A673 (cell line): ENCODE measurements around the gene SWSAP1. TPM values are rescaled to one million over a fixed set of nuclear protein-coding genes. Genes with fewer than 3 reads are reported as not detected.

ENCODE experiments used
- BruUV-seq: library from RNA; stranded (reverse); fragments of 400-500 nt; replicated peaks from 2 replicates; lab custom pipeline; 2021; lab: Mats Ljungman, UMichigan
- CTCF ChIA-PET: fragments of 300-600 bp; sonication (Branson Sonifier 250); formaldehyde crosslinking; loops from one replicate; lab custom pipeline; 2022; ENCODE audit warnings: antibody characterized with exemption; lab: Charles Lee
- POLR2A ChIA-PET: fragments of 300-600 bp; sonication (Branson Sonifier 250); formaldehyde crosslinking; loops from one replicate; lab custom pipeline; 2022; ENCODE audit warnings: antibody characterized with exemption; ENCODE audit not compliant: low non-redundant PET; lab: Charles Lee
- DNase-seq: peaks from one replicate; pipeline ENCODE4 v3.0.0-alpha.2; 2015; ENCODE audit warnings: low spot score
- H3K27ac ChIP-seq: fragments of 200-600 bp; sonication (generic); 2 replicates; pipeline ENCODE4 v1.5.1; 2016; ENCODE audit warnings: mixed run types, low read depth, mild to moderate bottlenecking, mixed read lengths, antibody characterized with exemption, low read length; ENCODE audit not compliant: poor library complexity, severe bottlenecking
- H3K27me3 ChIP-seq: fragments of 200-600 bp; sonication (generic); replicated peaks from 2 replicates; pipeline ENCODE4 v1.6.1; 2017; ENCODE audit warnings: mixed run types, low read depth, mild to moderate bottlenecking, mixed read lengths, antibody characterized with exemption, low read length; ENCODE audit not compliant: insufficient read depth, poor library complexity
- H3K36me3 ChIP-seq: fragments of 200-600 bp; sonication (generic); 2 replicates; pipeline ENCODE4 v1.6.1; 2016; ENCODE audit warnings: mixed run types, mild to moderate bottlenecking, mixed read lengths, antibody characterized with exemption, low read length; ENCODE audit not compliant: insufficient read depth, poor library complexity, severe bottlenecking
- H3K4me1 ChIP-seq: fragments of 200-600 bp; sonication (generic); 2 replicates; pipeline ENCODE4 v1.6.1; 2017; ENCODE audit warnings: mixed run types, mild to moderate bottlenecking, mixed read lengths, antibody characterized with exemption, low read length; ENCODE audit not compliant: insufficient read depth, poor library complexity, severe bottlenecking
- H3K4me3 ChIP-seq: fragments of 200-600 bp; sonication (generic); 2 replicates; pipeline ENCODE4 v1.5.1; 2016; ENCODE audit warnings: low read depth, mixed run types, mild to moderate bottlenecking, mixed read lengths, low read length; ENCODE audit not compliant: poor library complexity, severe bottlenecking
- H3K9me3 ChIP-seq: fragments of 200-600 bp; sonication (generic); 2 replicates; pipeline ENCODE4 v1.6.1; 2016; ENCODE audit warnings: mixed run types, low read depth, mild to moderate bottlenecking, mixed read lengths, antibody characterized with exemption, low read length; ENCODE audit not compliant: poor library complexity, severe bottlenecking
- EZH2 ChIP-seq: fragments of 200-600 bp; sonication (generic); IDR thresholded peaks from 2 replicates; pipeline ENCODE4 v1.6.1; 2017; ENCODE audit warnings: borderline replicate concordance, low read depth, mild to moderate bottlenecking, mixed read lengths, antibody characterized with exemption, low read length; ENCODE audit not compliant: poor library complexity, severe bottlenecking
- intact Hi-C: fragments of 100-400 bp; cut with micrococcal nuclease; formaldehyde crosslinking; loops from one replicate; pipeline ENCODE4 v1.10.0; 2022; ENCODE audit not compliant: unreplicated experiment
- total RNA-seq: library from RNA; stranded (reverse); gene quantifications from 2 replicates; pipeline ENCODE4 v1.2.3, GENCODE V29; 2021
- TF ChIP-seq, protein P1 (sequence below): fragments of 300-800, 200-600 bp; sonication (generic); conservative IDR thresholded peaks from 2 replicates; pipeline ENCODE4 v1.5.1; 2017; ENCODE audit warnings: low read depth, mild to moderate bottlenecking, antibody characterized with exemption, low read length, moderate library complexity, mixed read lengths

The SWSAP1 gene
- total RNA-seq, 1 experiment from 2014 or later: 3.3 TPM

DNA sequence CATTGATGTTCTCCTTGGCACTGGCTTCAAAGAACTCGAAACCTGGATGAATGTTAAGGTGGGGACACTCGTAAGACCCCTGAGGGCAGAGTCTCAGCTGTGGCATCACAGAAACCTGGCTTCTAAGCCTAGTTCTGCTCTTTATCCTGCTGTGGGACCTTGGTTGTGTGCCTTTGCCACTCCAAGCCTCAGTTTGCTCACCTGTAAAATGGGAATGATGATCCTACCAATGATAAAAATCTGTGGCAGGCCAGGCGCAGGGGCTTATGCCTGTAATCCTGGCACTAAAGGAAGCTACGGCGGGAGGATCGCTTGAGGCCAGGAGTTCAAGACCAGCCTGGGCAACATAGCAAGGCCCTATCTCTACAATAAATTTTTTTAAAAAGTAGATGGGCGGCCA lies 48.9 kb upstream of the SWSAP1 start:
- H3K36me3 ChIP-seq: peaks cover 4% of the 10 kb centered on the region
- H3K4me1 ChIP-seq: peaks cover 20% of the 10 kb centered on the region
- TF ChIP-seq, protein P1, sequence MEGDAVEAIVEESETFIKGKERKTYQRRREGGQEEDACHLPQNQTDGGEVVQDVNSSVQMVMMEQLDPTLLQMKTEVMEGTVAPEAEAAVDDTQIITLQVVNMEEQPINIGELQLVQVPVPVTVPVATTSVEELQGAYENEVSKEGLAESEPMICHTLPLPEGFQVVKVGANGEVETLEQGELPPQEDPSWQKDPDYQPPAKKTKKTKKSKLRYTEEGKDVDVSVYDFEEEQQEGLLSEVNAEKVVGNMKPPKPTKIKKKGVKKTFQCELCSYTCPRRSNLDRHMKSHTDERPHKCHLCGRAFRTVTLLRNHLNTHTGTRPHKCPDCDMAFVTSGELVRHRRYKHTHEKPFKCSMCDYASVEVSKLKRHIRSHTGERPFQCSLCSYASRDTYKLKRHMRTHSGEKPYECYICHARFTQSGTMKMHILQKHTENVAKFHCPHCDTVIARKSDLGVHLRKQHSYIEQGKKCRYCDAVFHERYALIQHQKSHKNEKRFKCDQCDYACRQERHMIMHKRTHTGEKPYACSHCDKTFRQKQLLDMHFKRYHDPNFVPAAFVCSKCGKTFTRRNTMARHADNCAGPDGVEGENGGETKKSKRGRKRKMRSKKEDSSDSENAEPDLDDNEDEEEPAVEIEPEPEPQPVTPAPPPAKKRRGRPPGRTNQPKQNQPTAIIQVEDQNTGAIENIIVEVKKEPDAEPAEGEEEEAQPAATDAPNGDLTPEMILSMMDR: no peak
- no peak for TF ChIP-seq EZH2
- intact Hi-C loops: no loop called here
- H3K27ac ChIP-seq: no peak overlapping the region
- DNase-seq: no peak
- H3K9me3 ChIP-seq: no peaks in the 10 kb centered on the region
- no peaks in the 10 kb centered on the region for H3K27me3 ChIP-seq
- no TSS peak for BruUV-seq
- ChIA-PET CTCF (interaction anchor here (0.6 kb wide), 1 partner anchor 131 kb away, joined by 5 read pairs; no protein-coding TSS in a partner anchor), POLR2A (no interaction called here)
- no peak overlapping the region for H3K4me3 ChIP-seq

DNA sequence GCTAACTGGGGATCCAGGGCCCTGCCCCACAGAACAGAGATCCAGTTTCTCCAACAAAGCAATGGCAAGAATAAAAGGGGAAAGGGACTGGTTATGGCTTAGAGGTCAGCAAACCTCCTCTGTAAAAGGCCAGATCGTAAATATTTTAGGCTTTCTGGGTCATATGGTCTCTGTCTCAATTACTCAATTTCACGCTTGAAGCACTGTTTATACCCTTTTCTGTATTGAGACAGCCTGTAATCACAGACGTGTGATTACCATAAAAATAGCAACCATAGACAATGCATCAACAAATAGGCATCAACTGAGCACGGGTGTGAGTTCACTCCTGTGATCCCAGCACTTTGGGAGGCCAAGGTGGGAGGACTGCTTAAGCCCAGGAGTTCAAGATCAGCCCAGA lies 44.3 kb upstream of the SWSAP1 start:
- TF ChIP-seq, protein P1: no peak
- no peak for TF ChIP-seq EZH2
- Histone ChIP-seq H3K27ac (no peak overlapping the region), H3K4me1 (peaks cover under 1% of the 10 kb centered on the region), H3K27me3 (no peaks in the 10 kb centered on the region), H3K4me3 (no peak overlapping the region), H3K36me3 (peaks cover 27% of the 10 kb centered on the region), H3K9me3 (no peaks in the 10 kb centered on the region)
- ChIA-PET POLR2A (no interaction called here), CTCF (no interaction called here)
- intact Hi-C loops: no loop called here
- BruUV-seq: no TSS peak
- no peak for DNase-seq

DNA sequence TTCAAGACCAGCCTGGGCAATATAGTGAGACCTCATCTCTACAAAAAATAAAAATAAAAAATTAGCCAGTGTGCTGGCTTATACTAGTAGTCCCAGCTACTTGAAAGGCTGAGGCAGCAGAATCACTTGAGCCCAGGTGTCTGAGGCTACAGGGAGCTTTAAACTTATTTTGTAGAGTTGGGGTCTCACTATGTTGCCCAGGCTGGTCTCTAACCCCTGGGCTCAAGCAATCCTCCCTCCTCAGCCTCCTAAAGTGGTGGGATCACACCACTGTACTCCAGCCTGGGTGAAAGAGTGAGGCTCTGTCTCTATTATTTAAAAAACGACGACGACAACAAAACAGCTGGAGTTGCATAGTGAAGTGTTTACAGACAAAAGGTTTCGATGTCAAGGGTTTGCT lies 43.0 kb upstream of the SWSAP1 start:
- Histone ChIP-seq H3K4me3 (no peak overlapping the region), H3K27me3 (no peaks in the 10 kb centered on the region), H3K36me3 (peaks cover 35% of the 10 kb centered on the region), H3K27ac (no peak overlapping the region), H3K9me3 (no peaks in the 10 kb centered on the region), H3K4me1 (no peaks in the 10 kb centered on the region)
- intact Hi-C loops: no loop called here
- TF ChIP-seq, protein P1: no peak
- TF ChIP-seq EZH2: no peak
- no TSS peak for BruUV-seq
- no peak for DNase-seq
- CTCF ChIA-PET: no interaction called here
- POLR2A ChIA-PET: no interaction called here
